ENCODE measurements around the gene PSMB10.

PSMB10 gene

GRCh38 chr16:67935402-67936123, 1.1 kb downstream of the PSMB10 start:
- peaks cover 9% of the 10 kb centered on the region for H3K4me1 ChIP-seq (ENCODE audit: control insufficient read depth, insufficient read depth, low read length)
- H3K36me3 ChIP-seq (ENCODE audit: control insufficient read depth, insufficient read depth, low read length): peaks cover 8% of the 10 kb centered on the region
- H3K4me3 ChIP-seq (ENCODE audit: low read length): peak overlapping the region; percentile 79
- no peaks in the 10 kb centered on the region for H3K27me3 ChIP-seq (ENCODE audit: control insufficient read depth, insufficient read depth, low read length)
- peak overlapping the region; percentile 81 for H3K27ac ChIP-seq (ENCODE audit: low read depth, low read length)
- H3K9ac ChIP-seq (ENCODE audit: low read length): peak overlapping the region; percentile 58

- H3K36me3 ChIP-seq (ENCODE audit: control insufficient read depth, insufficient read depth, low read length): peaks cover 9% of the 10 kb centered on the region
- peak overlapping the region; percentile 79 for H3K4me3 ChIP-seq (ENCODE audit: low read length)
- H3K4me1 ChIP-seq (ENCODE audit: control insufficient read depth, insufficient read depth, low read length): peaks cover 9% of the 10 kb centered on the region
- H3K27me3 ChIP-seq (ENCODE audit: control insufficient read depth, insufficient read depth, low read length): no peaks in the 10 kb centered on the region
- peak overlapping the region; percentile 81 for H3K27ac ChIP-seq (ENCODE audit: low read depth, low read length)
- no peak overlapping the region for H3K9ac ChIP-seq (ENCODE audit: low read length)
Measured at GRCh38 chr16:67935101-67935401, 1.6 kb downstream of the PSMB10 start.

DNA sequence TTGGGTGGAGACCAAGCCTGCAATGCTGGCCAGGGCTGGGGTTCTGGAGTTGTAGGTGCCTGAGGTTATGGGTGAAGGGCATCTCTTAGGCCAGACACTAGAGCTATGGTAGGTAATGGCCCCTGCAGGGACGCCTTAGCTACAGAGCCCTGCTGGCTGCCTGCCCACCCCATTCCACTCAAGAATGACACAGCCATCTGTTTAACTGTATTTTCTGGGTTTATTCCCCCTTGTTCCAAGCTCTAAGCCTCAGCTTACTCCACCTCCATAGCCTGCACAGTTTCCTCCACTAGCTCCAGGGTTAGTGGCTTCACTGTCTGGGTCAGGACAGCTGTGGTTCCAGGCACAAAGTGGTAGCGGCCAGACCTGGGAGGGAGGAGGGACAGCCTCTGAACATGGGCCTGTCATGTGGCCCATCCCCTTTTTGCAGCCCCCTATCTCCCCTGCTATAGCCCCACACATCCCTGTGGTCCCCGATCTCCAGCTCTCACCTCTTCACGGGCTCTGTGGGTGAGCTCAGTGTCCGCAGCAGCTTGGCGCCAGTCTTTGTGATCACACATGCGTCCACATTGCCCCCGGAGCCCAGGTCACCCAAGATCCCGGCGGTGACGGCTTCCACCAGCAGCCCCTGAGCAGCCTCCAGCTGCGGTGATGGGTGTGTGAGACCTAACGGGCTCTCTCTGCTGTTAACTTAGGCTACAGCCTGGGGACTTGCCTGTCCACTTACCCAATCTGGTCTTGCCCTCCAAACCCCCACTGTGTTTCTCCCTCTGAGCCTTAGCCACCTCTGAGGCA, 2.1 kb downstream of the PSMB10 start:
- Histone ChIP-seq H3K4me3 (ENCODE audit: low read length) (peak overlapping the region; percentile 79), H3K4me1 (ENCODE audit: control insufficient read depth, insufficient read depth, low read length) (peaks cover 9% of the 10 kb centered on the region), H3K9ac (ENCODE audit: low read length) (no peak overlapping the region), H3K36me3 (ENCODE audit: control insufficient read depth, insufficient read depth, low read length) (peaks cover 9% of the 10 kb centered on the region), H3K27ac (ENCODE audit: low read depth, low read length) (peak overlapping the region; percentile 81), H3K27me3 (ENCODE audit: control insufficient read depth, insufficient read depth, low read length) (no peaks in the 10 kb centered on the region)

DNA sequence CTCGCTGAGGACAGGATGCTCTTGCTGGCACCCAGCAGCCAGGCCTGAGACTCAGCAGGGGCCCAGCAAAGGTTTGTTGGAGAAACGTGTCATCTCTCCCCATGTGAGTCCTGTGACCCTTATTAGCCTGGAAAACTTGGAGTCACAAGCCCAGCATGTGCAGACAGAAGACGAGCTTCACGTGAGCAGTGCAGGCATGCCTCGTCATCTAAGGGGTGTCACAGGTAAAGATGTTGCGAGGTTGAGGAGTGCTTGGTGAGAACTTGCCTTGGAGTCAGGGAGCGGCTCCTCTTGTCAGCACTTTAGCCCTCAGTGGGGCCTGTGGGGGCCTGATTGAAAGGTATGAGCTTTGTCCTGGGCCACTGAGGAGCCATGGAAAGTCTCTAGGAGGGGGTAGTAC, 2.8 kb downstream of the PSMB10 start:
- Histone ChIP-seq H3K36me3 (ENCODE audit: control insufficient read depth, insufficient read depth, low read length) (peaks cover 9% of the 10 kb centered on the region), H3K27ac (ENCODE audit: low read depth, low read length) (no peak overlapping the region), H3K27me3 (ENCODE audit: control insufficient read depth, insufficient read depth, low read length) (no peaks in the 10 kb centered on the region), H3K9ac (ENCODE audit: low read length) (no peak overlapping the region), H3K4me1 (ENCODE audit: control insufficient read depth, insufficient read depth, low read length) (peaks cover 9% of the 10 kb centered on the region), H3K4me3 (ENCODE audit: low read length) (no peak overlapping the region)

DNA sequence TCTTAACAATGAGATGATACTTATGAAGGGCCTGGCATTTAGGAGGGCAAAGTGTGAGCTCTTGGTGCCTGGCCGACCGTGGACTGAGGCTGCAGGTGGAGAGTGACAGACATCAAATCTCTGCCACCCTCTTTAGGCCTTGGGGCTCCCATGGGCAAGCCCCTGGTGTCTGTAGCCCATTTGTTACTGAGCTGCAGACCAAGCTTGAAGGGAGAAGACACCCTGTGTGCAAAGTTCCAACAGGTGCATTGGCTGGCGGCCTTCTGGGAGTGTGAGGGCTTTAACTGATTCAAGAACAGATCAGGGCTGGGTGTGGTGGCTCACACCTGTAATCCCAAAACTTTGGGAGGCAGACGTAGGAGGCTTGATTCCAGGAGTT, 4.2 kb downstream of the PSMB10 start:
- Histone ChIP-seq H3K9ac (ENCODE audit: low read length) (no peak overlapping the region), H3K27ac (ENCODE audit: low read depth, low read length) (no peak overlapping the region), H3K4me1 (ENCODE audit: control insufficient read depth, insufficient read depth, low read length) (peaks cover 9% of the 10 kb centered on the region), H3K4me3 (ENCODE audit: low read length) (no peak overlapping the region), H3K27me3 (ENCODE audit: control insufficient read depth, insufficient read depth, low read length) (no peaks in the 10 kb centered on the region), H3K36me3 (ENCODE audit: control insufficient read depth, insufficient read depth, low read length) (peaks cover 9% of the 10 kb centered on the region)

GRCh38 chr16:67931712-67932461, 4.8 kb downstream of the PSMB10 start, which contains the start of gene CTRL:
Gene CTRL, minus strand, starts transcription at chr16:67931862. Its CDS starts 10 bp downstream, at chr16:67931852.
- Histone ChIP-seq H3K36me3 (ENCODE audit: control insufficient read depth, insufficient read depth, low read length) (peaks cover 9% of the 10 kb centered on the region), H3K4me1 (ENCODE audit: control insufficient read depth, insufficient read depth, low read length) (peaks cover 9% of the 10 kb centered on the region), H3K27me3 (ENCODE audit: control insufficient read depth, insufficient read depth, low read length) (no peaks in the 10 kb centered on the region), H3K4me3 (ENCODE audit: low read length) (no peak within 1 kb of the TSS), H3K27ac (ENCODE audit: low read depth, low read length) (no peak within 1 kb of the TSS), H3K9ac (ENCODE audit: low read length) (no peak within 1 kb of the TSS)

DNA sequence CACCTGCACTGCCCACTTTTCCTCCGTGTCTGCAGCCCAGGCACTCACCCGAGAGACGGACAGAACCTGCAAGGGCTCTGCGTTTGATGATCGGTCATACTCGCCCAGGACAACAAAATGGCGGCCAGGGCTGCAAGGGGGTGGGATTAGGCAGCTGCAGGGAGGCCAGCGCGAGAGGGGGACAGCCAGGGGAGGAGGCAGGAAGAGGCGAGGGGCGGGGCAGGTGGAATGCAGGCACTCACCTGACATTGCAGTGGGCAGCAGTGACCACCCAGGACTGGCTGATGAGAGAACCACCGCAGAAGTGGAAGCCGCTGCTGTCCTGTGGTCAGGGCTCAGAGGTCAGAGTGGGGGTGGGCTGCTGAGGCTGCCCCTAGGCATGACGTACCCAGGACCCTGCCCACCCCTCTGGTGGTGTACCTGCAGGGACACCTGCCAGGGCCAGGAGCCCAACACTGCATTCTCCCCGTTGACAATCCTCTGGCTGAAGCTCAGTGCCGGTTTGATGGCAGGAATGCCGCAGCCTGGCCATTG, 5.9 kb downstream of the PSMB10 start:
- Histone ChIP-seq H3K9ac (ENCODE audit: low read length) (no peak overlapping the region), H3K4me1 (ENCODE audit: control insufficient read depth, insufficient read depth, low read length) (peaks cover 9% of the 10 kb centered on the region), H3K4me3 (ENCODE audit: low read length) (no peak overlapping the region), H3K27me3 (ENCODE audit: control insufficient read depth, insufficient read depth, low read length) (no peaks in the 10 kb centered on the region), H3K36me3 (ENCODE audit: control insufficient read depth, insufficient read depth, low read length) (peaks cover 9% of the 10 kb centered on the region), H3K27ac (ENCODE audit: low read depth, low read length) (no peak overlapping the region)

GRCh38 chr16:67930191-67930590, 6.5 kb downstream of the PSMB10 start:
- H3K27ac ChIP-seq (ENCODE audit: low read depth, low read length): no peak overlapping the region
- H3K4me3 ChIP-seq (ENCODE audit: low read length): no peak overlapping the region
- H3K27me3 ChIP-seq (ENCODE audit: control insufficient read depth, insufficient read depth, low read length): no peaks in the 10 kb centered on the region
- H3K9ac ChIP-seq (ENCODE audit: low read length): no peak overlapping the region
- peaks cover 9% of the 10 kb centered on the region for H3K36me3 ChIP-seq (ENCODE audit: control insufficient read depth, insufficient read depth, low read length)
- H3K4me1 ChIP-seq (ENCODE audit: control insufficient read depth, insufficient read depth, low read length): peaks cover 6% of the 10 kb centered on the region

DNA sequence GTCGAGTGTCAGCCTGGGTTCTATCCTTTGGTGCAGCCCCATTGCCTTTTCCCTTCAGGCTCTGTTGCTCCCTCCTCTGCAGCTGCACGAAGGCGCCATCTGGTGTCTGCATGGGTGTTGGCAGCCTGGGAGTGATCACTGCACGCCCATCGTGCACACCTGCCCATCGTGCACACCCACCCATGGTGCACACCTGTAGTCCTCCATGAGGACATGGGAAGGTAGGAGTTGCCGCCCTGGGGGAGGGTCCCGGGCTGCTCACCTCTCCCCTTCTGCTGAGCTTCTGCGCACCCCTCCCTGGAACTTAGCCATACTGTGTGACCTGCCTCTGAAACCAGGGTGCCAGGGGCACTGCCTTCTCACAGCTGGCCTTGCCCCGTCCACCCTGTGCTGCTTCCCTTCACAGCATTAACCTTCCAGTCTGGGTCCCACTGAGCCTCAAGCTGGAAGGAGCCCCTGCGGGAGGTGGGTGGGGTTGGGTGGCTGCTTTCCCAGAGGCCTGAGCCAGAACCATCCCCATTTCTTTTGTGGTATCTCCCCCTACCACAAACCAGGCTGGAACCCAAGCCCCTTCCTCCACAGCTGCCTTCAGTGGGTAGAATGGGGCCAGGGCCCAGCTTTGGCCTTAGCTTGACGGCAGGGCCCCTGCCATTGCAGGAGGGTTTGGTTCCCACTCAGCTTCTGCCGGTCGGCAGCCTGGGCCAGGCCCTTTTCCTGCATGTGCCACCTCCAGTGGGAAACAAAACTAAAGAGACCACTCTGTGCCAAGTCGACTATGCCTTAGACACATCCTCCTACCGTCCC, 7.9 kb downstream of the PSMB10 start:
- Histone ChIP-seq H3K9ac (ENCODE audit: low read length) (no peak overlapping the region), H3K4me1 (ENCODE audit: control insufficient read depth, insufficient read depth, low read length) (no peaks in the 10 kb centered on the region), H3K27me3 (ENCODE audit: control insufficient read depth, insufficient read depth, low read length) (no peaks in the 10 kb centered on the region), H3K27ac (ENCODE audit: low read depth, low read length) (no peak overlapping the region), H3K36me3 (ENCODE audit: control insufficient read depth, insufficient read depth, low read length) (peaks cover 9% of the 10 kb centered on the region), H3K4me3 (ENCODE audit: low read length) (no peak overlapping the region)

GRCh38 chr16:67928147-67928546, 8.5 kb downstream of the PSMB10 start:
- Histone ChIP-seq H3K27me3 (ENCODE audit: control insufficient read depth, insufficient read depth, low read length) (no peaks in the 10 kb centered on the region), H3K36me3 (ENCODE audit: control insufficient read depth, insufficient read depth, low read length) (peaks cover 9% of the 10 kb centered on the region), H3K4me1 (ENCODE audit: control insufficient read depth, insufficient read depth, low read length) (no peaks in the 10 kb centered on the region), H3K4me3 (ENCODE audit: low read length) (no peak overlapping the region), H3K27ac (ENCODE audit: low read depth, low read length) (no peak overlapping the region), H3K9ac (ENCODE audit: low read length) (no peak overlapping the region)

DNA sequence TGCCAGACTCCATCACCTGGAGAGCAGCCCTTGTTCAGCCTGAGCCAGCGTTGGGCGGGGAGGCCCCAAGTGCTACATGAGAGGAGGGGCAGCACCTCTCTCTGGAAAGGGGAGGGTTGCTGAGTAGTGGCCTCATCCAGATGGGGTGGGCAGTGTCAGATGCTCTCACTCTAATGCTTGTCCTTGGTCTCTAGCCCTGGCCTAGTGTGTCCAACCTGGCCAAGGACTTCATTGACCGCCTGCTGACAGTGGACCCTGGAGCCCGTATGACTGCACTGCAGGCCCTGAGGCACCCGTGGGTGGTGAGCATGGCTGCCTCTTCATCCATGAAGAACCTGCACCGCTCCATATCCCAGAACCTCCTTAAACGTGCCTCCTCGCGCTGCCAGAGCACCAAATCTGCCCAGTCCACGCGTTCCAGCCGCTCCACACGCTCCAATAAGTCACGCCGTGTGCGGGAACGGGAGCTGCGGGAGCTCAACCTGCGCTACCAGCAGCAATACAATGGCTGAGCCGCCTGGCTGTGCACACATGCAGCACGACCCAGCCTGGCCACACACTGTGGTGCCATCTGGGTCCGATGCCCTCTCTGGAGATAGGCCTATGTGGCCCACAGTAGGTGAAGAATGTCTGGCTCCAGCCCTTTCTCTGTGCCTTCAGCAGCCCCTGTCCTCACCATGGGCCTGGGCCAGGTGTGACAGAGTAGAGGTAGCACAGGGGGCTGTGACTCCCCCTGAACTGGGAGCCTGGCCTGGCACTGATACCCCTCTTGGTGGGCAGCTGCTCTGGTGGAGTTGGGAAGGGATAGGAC, 9.3 kb downstream of the PSMB10 start:
- H3K4me3 ChIP-seq (ENCODE audit: low read length): no peak overlapping the region
- H3K27me3 ChIP-seq (ENCODE audit: control insufficient read depth, insufficient read depth, low read length): no peaks in the 10 kb centered on the region
- H3K27ac ChIP-seq (ENCODE audit: low read depth, low read length): no peak overlapping the region
- H3K36me3 ChIP-seq (ENCODE audit: control insufficient read depth, insufficient read depth, low read length): peaks cover 9% of the 10 kb centered on the region
- H3K4me1 ChIP-seq (ENCODE audit: control insufficient read depth, insufficient read depth, low read length): no peaks in the 10 kb centered on the region
- H3K9ac ChIP-seq (ENCODE audit: low read length): no peak overlapping the region
